ENCODE data around the gene SSBP2.

- TF ChIP-seq, protein P1, sequence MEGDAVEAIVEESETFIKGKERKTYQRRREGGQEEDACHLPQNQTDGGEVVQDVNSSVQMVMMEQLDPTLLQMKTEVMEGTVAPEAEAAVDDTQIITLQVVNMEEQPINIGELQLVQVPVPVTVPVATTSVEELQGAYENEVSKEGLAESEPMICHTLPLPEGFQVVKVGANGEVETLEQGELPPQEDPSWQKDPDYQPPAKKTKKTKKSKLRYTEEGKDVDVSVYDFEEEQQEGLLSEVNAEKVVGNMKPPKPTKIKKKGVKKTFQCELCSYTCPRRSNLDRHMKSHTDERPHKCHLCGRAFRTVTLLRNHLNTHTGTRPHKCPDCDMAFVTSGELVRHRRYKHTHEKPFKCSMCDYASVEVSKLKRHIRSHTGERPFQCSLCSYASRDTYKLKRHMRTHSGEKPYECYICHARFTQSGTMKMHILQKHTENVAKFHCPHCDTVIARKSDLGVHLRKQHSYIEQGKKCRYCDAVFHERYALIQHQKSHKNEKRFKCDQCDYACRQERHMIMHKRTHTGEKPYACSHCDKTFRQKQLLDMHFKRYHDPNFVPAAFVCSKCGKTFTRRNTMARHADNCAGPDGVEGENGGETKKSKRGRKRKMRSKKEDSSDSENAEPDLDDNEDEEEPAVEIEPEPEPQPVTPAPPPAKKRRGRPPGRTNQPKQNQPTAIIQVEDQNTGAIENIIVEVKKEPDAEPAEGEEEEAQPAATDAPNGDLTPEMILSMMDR (IDR thresholded peaks at IDR 0.05) = no peak
- TF ChIP-seq POLR2AphosphoS5 (IDR thresholded peaks at IDR 0.05) = no peak
- no peak for TF ChIP-seq POLR2A (IDR thresholded peaks at IDR 0.05)
These were observed 36.1 kb upstream of the SSBP2 start for GRCh38 chr5:81786991-81787390.

Data from stomach (tissue), 4 donors.